ENCODE measurements around the gene NOL9.
"Not testable (repeated sequence)": the region's sequence is repeated elsewhere in the genome, so short reads cannot be mapped to it uniquely, and the experiment has no call there.

NOL9 gene

GRCh38 chr1:6572653-6573383, 18.5 kb upstream of the NOL9 start:
- no peak for DNase-seq (ENCODE audit: low spot score)

GRCh38 chr1:6570987-6571386, 16.7 kb upstream of the NOL9 start:
- DNase-seq (ENCODE audit: low spot score), result no peak

- no peak for DNase-seq (ENCODE audit: low spot score)
Measured at GRCh38 chr1:6570100-6570499, 15.8 kb upstream of the NOL9 start.

- no peak for DNase-seq (ENCODE audit: low spot score)
Measured at GRCh38 chr1:6569033-6569432, 14.7 kb upstream of the NOL9 start.

GRCh38 chr1:6560267-6560666, 6.0 kb upstream of the NOL9 start:
- DNase-seq (ENCODE audit: low spot score), result no peak

- DNase-seq (ENCODE audit: low spot score), result not testable (repeated sequence)
Measured at GRCh38 chr1:6559161-6559560, 4.8 kb upstream of the NOL9 start.

- DNase-seq (ENCODE audit: low spot score), result no peak
Measured at GRCh38 chr1:6557597-6557996, 3.3 kb upstream of the NOL9 start.

GRCh38 chr1:6554907-6555778, 830 bp upstream of the NOL9 start, which contains the start of gene TAS1R1:
TSS of gene TAS1R1 (plus strand) at chr1:6555307. CDS start at chr1:6555374, 67 bp downstream.
- DNase-seq (ENCODE audit: low spot score), result no peak

GRCh38 chr1:6547301-6547700, 7.0 kb downstream of the NOL9 start:
- peak; percentile 35 for DNase-seq (ENCODE audit: low spot score)

GRCh38 chr1:6546326-6546725, 8.0 kb downstream of the NOL9 start:
- DNase-seq (ENCODE audit: low spot score), result no peak

- DNase-seq (ENCODE audit: low spot score), result peak; percentile 37
Measured at GRCh38 chr1:6545276-6546112, 8.8 kb downstream of the NOL9 start.

GRCh38 chr1:6544831-6545230, 9.5 kb downstream of the NOL9 start:
- peak; percentile 63 for DNase-seq (ENCODE audit: low spot score)

GRCh38 chr1:6538956-6539355, 15.4 kb downstream of the NOL9 start:
- no peak for DNase-seq (ENCODE audit: low spot score)

- no peak for DNase-seq (ENCODE audit: low spot score)
Measured at GRCh38 chr1:6536291-6536690, 18.0 kb downstream of the NOL9 start.

GRCh38 chr1:6535214-6535613, 19.1 kb downstream of the NOL9 start:
- DNase-seq (ENCODE audit: low spot score), result no peak

- no peak for DNase-seq (ENCODE audit: low spot score)
Measured at GRCh38 chr1:6534248-6534822, 20.0 kb downstream of the NOL9 start.

- no peak for DNase-seq (ENCODE audit: low spot score)
Measured at GRCh38 chr1:6531996-6532395, 22.3 kb downstream of the NOL9 start.

GRCh38 chr1:6530504-6531160, 23.7 kb downstream of the NOL9 start:
- no peak for DNase-seq (ENCODE audit: low spot score)

- no peak for DNase-seq (ENCODE audit: low spot score)
Measured at GRCh38 chr1:6528492-6528891, 25.8 kb downstream of the NOL9 start.

GRCh38 chr1:6526316-6526715, 28.0 kb downstream of the NOL9 start:
- no peak for DNase-seq (ENCODE audit: low spot score)

- peak; percentile 44 for DNase-seq (ENCODE audit: low spot score)
Measured at GRCh38 chr1:6523566-6523965, 30.7 kb downstream of the NOL9 start.
